HepG2 (cell line): ENCODE data around the gene KIAA0319L. TPM values are rescaled to one million over a fixed set of nuclear protein-coding genes. Genes with fewer than 3 reads are reported as not detected.

Experiments
- ATAC-seq: fragments of 200-7000 bp; cut with Tn5 transposase; 3 replicates; pipeline ENCODE4 v1.9.1; 2020; ENCODE audit warnings: mild to moderate bottlenecking, moderate library complexity
- BruUV-seq: library from RNA; stranded (reverse); fragments of 400-500 nt; replicated peaks from 2 replicates; lab custom pipeline; 2021; lab: Mats Ljungman, UMichigan
- CTCF ChIA-PET: fragments of 300-600 bp; formaldehyde crosslinking; extraction: SDS; loops from one replicate; lab custom pipeline; 2021; ENCODE audit warnings: low total read pairs, inconsistent platforms, low intra/inter-chr PET ratio; lab: Yijun Ruan, JAX
- POLR2A ChIA-PET: fragments of 350-600 bp; sonication (Branson Sonifier 250); formaldehyde crosslinking; loops from one replicate; lab custom pipeline; 2020; ENCODE audit warnings: antibody characterized with exemption, inconsistent platforms; lab: Yijun Ruan, JAX
- DNase-seq: peaks from one replicate; pipeline ENCODE4 v3.0.0-alpha.2; 2015; ENCODE audit warnings: low spot score
- FAIRE-seq: peaks from 3 replicates; lab custom pipeline; 2011; peaks lifted over from hg19 to GRCh38; lab: Jason Lieb, UNC
- H2AFZ ChIP-seq: one replicate; pipeline ENCODE4 v1.6.1; 2011; ENCODE audit warnings: low read length, inconsistent platforms
- H3K27ac ChIP-seq: fragments of 300-600 bp; 3 replicates; pipeline ENCODE4 v1.8.0; 2011; ENCODE audit warnings: mixed run types, mild to moderate bottlenecking, mixed read lengths, low read length, inconsistent platforms; ENCODE audit not compliant: insufficient read depth; ENCODE audit errors: extremely low read length
- H3K27me3 ChIP-seq, 2 experiments: fragments of 200-600 bp in 1 of 2; 2 replicates in 1 of 2; 3 replicates in 1 of 2; pipeline versions ENCODE4 v1.6.0 to v1.8.0; 2011; ENCODE audit warnings: low read length in 2 of 2, mild to moderate bottlenecking in 2 of 2, moderate library complexity in 2 of 2, inconsistent platforms in 1 of 2; ENCODE audit not compliant: insufficient read depth in 2 of 2, control insufficient read depth in 1 of 2
- H3K36me3 ChIP-seq, 2 experiments: fragments of 200-600 bp in 1 of 2; replicated peaks in 1 of 2; 2 replicates in 1 of 2; 3 replicates in 1 of 2; pipeline versions ENCODE4 v1.5.1 to v1.8.0; 2011; ENCODE audit warnings: low read length in 2 of 2, inconsistent platforms in 1 of 2; ENCODE audit not compliant: insufficient read depth in 2 of 2, control insufficient read depth in 1 of 2
- H3K4me1 ChIP-seq: 2 replicates; pipeline ENCODE4 v1.5.1; 2012; ENCODE audit warnings: low read length, inconsistent platforms; ENCODE audit not compliant: insufficient read depth
- H3K4me2 ChIP-seq: 2 replicates; pipeline ENCODE4 v1.6.0; 2011; ENCODE audit warnings: low read depth, low read length, inconsistent platforms
- H3K4me3 ChIP-seq, 3 experiments: fragments of 200-600 bp in 1 of 3; sonication (generic), shearing (Covaris generic) in 1 of 3; replicated peaks in 1 of 3; 2 replicates each; pipeline ENCODE4 v1.5.1; 2011 to 2016; ENCODE audit warnings: low read length in 3 of 3, inconsistent platforms in 2 of 3, low read depth in 2 of 3, mild to moderate bottlenecking in 2 of 3, control low read depth in 1 of 3, mixed read lengths in 1 of 3; ENCODE audit not compliant: insufficient read depth in 1 of 3
- H3K79me2 ChIP-seq: one replicate; pipeline ENCODE4 v1.6.1; 2011; ENCODE audit warnings: low read length, inconsistent platforms; ENCODE audit not compliant: insufficient read depth
- H3K9ac ChIP-seq: 2 replicates; pipeline ENCODE4 v1.6.0; 2011; ENCODE audit warnings: mild to moderate bottlenecking, low read depth, low read length, inconsistent platforms; ENCODE audit not compliant: insufficient read depth
- H3K9me3 ChIP-seq: 2 replicates; pipeline ENCODE4 v1.5.1; 2012; ENCODE audit warnings: mild to moderate bottlenecking, low read length
- H4K20me1 ChIP-seq: 2 replicates; pipeline ENCODE4 v1.6.0; 2011; ENCODE audit warnings: inconsistent platforms, mild to moderate bottlenecking, low read length, moderate library complexity; ENCODE audit not compliant: insufficient read depth
- AGO2 ChIP-seq: fragments of 200-400 bp; formaldehyde crosslinking; optimal IDR thresholded peaks from 2 replicates; pipeline ENCODE3; 2017; ENCODE audit warnings: mild to moderate bottlenecking, low read depth, low read length, moderate library complexity
- HNRNPL ChIP-seq: fragments of 200-400 bp; formaldehyde crosslinking; IDR thresholded peaks from 2 replicates; pipeline ENCODE4 v1.6.1; 2017; ENCODE audit warnings: mild to moderate bottlenecking, low read depth, low read length
- MAZ ChIP-seq, 2 experiments: sonication (generic) in 1 of 2; formaldehyde crosslinking in 1 of 2; IDR thresholded peaks; 2 replicates each; pipeline versions ENCODE4 v1.5.0 to v1.6.1; 2012 to 2020; ENCODE audit warnings: low read depth in 2 of 2, mild to moderate bottlenecking in 2 of 2, borderline replicate concordance in 1 of 2, improper control_type of control experiment in 1 of 2, low read length in 1 of 2, missing genetic modification reagents in 1 of 2, moderate library complexity in 1 of 2
- MXI1 ChIP-seq: IDR thresholded peaks from 3 replicates; pipeline ENCODE4 v1.6.1; 2012; ENCODE audit warnings: low read depth, low read length, inconsistent platforms, borderline replicate concordance
- NR2F1 ChIP-seq, 2 experiments: fragments of 450-650 bp in 1 of 2; formaldehyde crosslinking in 1 of 2; IDR thresholded peaks; 2 replicates each; pipeline versions ENCODE4 v1.5.0 to v1.6.1; 2016 to 2020; ENCODE audit warnings: mild to moderate bottlenecking in 1 of 2, missing compliant biosample characterization in 1 of 2, missing genetic modification reagents in 1 of 2, moderate library complexity in 1 of 2
- PCBP1 ChIP-seq: fragments of 200-400 bp; formaldehyde crosslinking; IDR thresholded peaks from 2 replicates; pipeline ENCODE4 v1.6.1; 2017; ENCODE audit warnings: mild to moderate bottlenecking, low read depth, low read length, borderline replicate concordance
- YEATS2 ChIP-seq: sonication (generic); formaldehyde crosslinking; IDR thresholded peaks from 2 replicates; pipeline ENCODE4 v1.4.0; 2020; ENCODE audit warnings: missing genetic modification reagents, borderline replicate concordance
- ZBTB3 ChIP-seq: sonication (generic); formaldehyde crosslinking; IDR thresholded peaks from 2 replicates; pipeline ENCODE4 v1.4.0; 2020; ENCODE audit warnings: low read depth, mild to moderate bottlenecking, moderate library complexity, missing genetic modification reagents, borderline replicate concordance
- ZC3H13 ChIP-seq: sonication (generic); formaldehyde crosslinking; IDR thresholded peaks from 2 replicates; pipeline ENCODE4 v1.8.1; 2023; ENCODE audit warnings: mild to moderate bottlenecking, missing genetic modification reagents, moderate library complexity
- WGBS: methylation state at CpG from one replicate; pipeline ENCODE4 v1.1.6; 2017; ENCODE audit warnings: low lambda C conversion rate; 5-methylcytosine and 5-hydroxymethylcytosine counted together
- in situ Hi-C: cut with HindIII; loops from 2 replicates; pipeline ENCODE4 v1.10.0; 2017; ENCODE audit warnings: low pct_unique_long_range_greater_than_20kb; ENCODE audit not compliant: extremely low pct_ligation_motif_present
- intact Hi-C: fragments of 100-400 bp; cut with micrococcal nuclease; formaldehyde crosslinking; loops from one replicate; pipeline ENCODE4 v1.10.0; 2022; ENCODE audit not compliant: unreplicated experiment
- polyA plus RNA-seq, 8 experiments: library from polyadenylated mRNA; depleted of rRNA in 3 of 8; stranded (reverse) in 7 of 8; unstranded in 1 of 8; fragments of >200 nt; fragmentation: Illumina TruSeq in 4 of 8; extraction: Trizol in 4 of 8; gene quantifications; 2 replicates each; pipeline versions ENCODE4 v1.2.1 to v1.2.3, GENCODE V29; 2011 to 2016; ENCODE audit warnings: low read depth in 4 of 8, missing spikeins in 1 of 8, mixed read lengths in 1 of 8; ENCODE audit not compliant: insufficient read depth in 1 of 8
- total RNA-seq, 5 experiments: library from RNA; depleted of rRNA; stranded (reverse); fragments of >200 nt; fragmentation: Illumina TruSeq; extraction: Trizol; gene quantifications; 2 replicates each; pipeline ENCODE4 v1.2.3, GENCODE V29; 2016; ENCODE audit warnings: low read depth in 1 of 5
- TF ChIP-seq, protein P1 (sequence below), 2 experiments: sonication (generic) in 1 of 2; formaldehyde crosslinking in 1 of 2; IDR thresholded peaks; 2 replicates each; pipeline versions ENCODE4 v1.5.1 to v1.6.1; 2011 to 2020; ENCODE audit warnings: borderline replicate concordance in 1 of 2, low read depth in 1 of 2, low read length in 1 of 2, mild to moderate bottlenecking in 1 of 2, missing genetic modification reagents in 1 of 2, moderate library complexity in 1 of 2

Gene KIAA0319L
- total and polyA plus RNA-seq, 2 of the 13 experiments (the other 11 are each of a cell fraction or from before 2014, with no cell fraction given): 33.4 to 82.6 TPM

DNA sequence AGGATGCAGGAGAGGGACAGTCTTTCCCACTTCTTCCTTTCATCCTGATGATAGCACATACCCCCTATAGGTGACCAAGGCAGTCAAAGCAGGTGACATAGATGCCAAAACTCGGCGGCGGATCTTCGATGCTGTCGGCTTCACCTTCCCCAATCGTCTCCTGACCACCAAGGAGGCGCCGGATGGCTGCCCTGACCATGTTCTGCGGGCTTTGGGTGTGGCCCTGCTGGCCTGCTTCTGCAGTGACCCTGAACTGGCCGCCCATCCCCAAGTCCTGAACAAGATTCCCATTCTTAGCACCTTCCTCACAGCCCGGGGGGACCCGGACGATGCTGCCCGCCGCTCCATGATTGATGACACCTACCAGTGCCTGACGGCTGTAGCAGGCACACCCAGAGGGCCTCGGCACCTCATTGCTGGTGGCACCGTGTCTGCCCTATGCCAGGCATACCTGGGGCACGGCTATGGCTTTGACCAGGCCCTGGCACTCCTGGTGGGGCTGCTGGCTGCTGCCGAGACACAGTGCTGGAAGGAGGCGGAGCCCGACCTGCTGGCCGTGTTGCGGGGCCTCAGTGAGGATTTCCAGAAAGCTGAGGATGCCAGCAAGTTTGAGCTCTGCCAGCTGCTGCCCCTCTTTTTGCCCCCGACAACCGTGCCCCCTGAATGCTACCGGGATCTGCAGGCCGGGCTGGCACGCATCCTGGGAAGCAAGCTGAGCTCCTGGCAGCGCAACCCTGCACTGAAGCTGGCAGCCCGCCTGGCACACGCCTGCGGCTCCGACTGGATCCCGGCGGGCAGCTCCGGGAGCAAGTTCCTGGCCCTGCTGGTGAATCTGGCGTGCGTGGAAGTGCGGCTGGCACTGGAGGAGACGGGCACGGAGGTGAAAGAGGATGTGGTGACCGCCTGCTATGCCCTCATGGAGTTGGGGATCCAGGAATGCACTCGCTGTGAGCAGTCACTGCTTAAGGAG, 3.3 kb upstream of the KIAA0319L start:
- BruUV-seq: no TSS peak
- no peak overlapping the region for H3K27ac ChIP-seq
- FAIRE-seq: no peak
- H3K9me3 ChIP-seq: no peaks in the 10 kb centered on the region
- peaks cover 4% of the 10 kb centered on the region for H3K79me2 ChIP-seq
- H3K36me3 ChIP-seq: peaks cover 7 to 18% of the 10 kb centered on the region in 2 experiments; a peak in 3 of 5 replicates
- intact Hi-C loops: no loop called here
- peaks cover 21% of the 10 kb centered on the region for H3K4me1 ChIP-seq
- peak; percentile 75 for TF ChIP-seq AGO2
- TF ChIP-seq HNRNPL: 0 out of 2 replicates have a peak, but pooled peaks have one; percentile 66
- TF ChIP-seq MXI1: no peak
- TF ChIP-seq PCBP1: no peak
- TF ChIP-seq NR2F1 (CRISPR knock-in tag; IDR thresholded peaks at IDR 0.05): no peak
- TF ChIP-seq ZC3H13 (CRISPR knock-in tag): no peak
- no peak for TF ChIP-seq YEATS2 (CRISPR knock-in tag)
- no peak for TF ChIP-seq ZBTB3 (CRISPR knock-in tag)
- TF ChIP-seq, protein P1, sequence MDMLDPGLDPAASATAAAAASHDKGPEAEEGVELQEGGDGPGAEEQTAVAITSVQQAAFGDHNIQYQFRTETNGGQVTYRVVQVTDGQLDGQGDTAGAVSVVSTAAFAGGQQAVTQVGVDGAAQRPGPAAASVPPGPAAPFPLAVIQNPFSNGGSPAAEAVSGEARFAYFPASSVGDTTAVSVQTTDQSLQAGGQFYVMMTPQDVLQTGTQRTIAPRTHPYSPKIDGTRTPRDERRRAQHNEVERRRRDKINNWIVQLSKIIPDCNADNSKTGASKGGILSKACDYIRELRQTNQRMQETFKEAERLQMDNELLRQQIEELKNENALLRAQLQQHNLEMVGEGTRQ (IDR thresholded peaks at IDR 0.05; ENCODE audit: low read depth, low read length): no peak
- TF ChIP-seq, protein P1 (CRISPR knock-in tag; IDR thresholded peaks at IDR 0.05; ENCODE audit: borderline replicate concordance): no peak
- TF ChIP-seq MAZ (IDR thresholded peaks at IDR 0.05; ENCODE audit: borderline replicate concordance, low read depth, low read length): no peak
- TF ChIP-seq MAZ (CRISPR knock-in tag; IDR thresholded peaks at IDR 0.05; ENCODE audit: low read depth): no peak
- TF ChIP-seq, all 625 proteins: peak for 2
- no peak for DNase-seq
- H4K20me1 ChIP-seq: peaks cover 3% of the 10 kb centered on the region; the same call in 1 of the 2 replicates
- H3K9ac ChIP-seq: no peak overlapping the region
- H2AFZ ChIP-seq: no peak overlapping the region
- H3K4me2 ChIP-seq: no peak overlapping the region
- H3K4me3 ChIP-seq: no peak overlapping the region
- in situ Hi-C loops: loop anchor here (5.0 kb wide), 2 partner anchors 108 to 212 kb away; no protein-coding TSS in a partner anchor
- WGBS: 97% methylated on average over 37 of the region's 44 CpGs
- no peaks in the 10 kb centered on the region for H3K27me3 ChIP-seq
- no peak for ATAC-seq
- POLR2A ChIA-PET: interaction anchor here (1.0 to 1.3 kb wide), 2 partner anchors 11 to 12 kb away, joined by 3 to 4 read pairs; partner anchors contain the start of gene TFAP2E
- CTCF ChIA-PET: no interaction called here
